Measurements from ENCODE around the gene MGAT2.
"Not testable (repeated sequence)": the region's sequence is repeated elsewhere in the genome, so short reads cannot be mapped to it uniquely, and the experiment has no call there.

Gene MGAT2

DNA sequence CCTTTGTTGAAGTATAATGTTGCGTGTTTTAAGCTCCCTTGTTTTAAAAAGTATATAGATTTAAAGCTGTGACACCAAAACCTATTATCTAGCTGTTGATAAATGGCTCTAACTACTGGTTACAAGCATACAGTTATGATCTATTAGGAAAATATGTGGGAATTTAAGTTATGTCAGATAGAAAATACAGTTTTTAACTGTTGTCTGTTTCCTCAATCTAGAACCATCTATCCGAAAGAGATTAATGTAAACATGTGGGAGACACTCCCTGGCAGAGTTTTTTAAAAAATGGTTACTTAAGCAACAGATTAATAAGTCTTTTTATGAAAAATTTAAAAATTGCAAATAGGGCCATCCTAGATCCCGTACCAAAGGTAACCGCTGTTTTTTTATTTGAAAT lies 8.3 kb upstream of the MGAT2 start:
- no peak for DNase-seq (ENCODE audit: low read depth in 2 of 2)

DNA sequence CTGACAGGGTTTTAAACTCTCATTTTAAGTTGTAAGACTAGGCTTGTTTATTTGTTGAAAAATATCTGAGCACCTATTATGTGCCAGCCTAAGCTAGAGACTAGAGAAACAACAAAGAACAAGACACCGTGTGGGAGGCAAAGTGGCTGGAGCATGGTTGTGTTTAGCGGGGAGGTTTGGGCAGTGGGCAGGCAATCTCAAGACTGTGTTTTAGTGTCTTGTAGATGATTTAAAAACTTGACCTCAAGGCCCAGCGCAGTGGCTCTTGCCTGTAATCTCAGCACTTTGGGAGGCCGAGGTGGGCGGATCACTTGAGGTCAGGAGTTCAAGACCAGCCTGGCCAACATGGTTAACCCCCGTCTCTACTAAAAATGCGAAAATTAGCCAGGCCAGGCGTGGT lies 7.9 kb upstream of the MGAT2 start:
- DNase-seq (ENCODE audit: low read depth in 2 of 2) = no peak

DNA sequence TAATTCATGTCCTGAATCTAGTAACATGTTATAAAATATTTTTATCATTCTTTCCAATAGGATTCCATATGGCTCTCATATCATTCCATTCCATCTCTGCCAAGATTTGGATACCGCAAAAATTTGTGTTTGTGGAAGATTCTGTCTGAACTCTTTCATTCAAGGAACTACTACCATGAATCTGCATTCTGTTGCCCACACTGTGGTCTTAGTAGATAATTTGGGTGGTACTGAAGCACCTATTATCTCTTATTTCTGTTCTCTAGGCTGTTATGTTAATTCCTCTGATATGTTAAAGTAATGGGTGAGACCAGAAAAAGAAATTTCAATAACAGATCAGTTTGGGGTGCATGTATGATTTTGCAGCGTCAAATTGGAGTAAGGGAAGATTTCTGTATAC lies 6.4 kb upstream of the MGAT2 start:
- no peak for DNase-seq (ENCODE audit: low read depth in 2 of 2)

DNA sequence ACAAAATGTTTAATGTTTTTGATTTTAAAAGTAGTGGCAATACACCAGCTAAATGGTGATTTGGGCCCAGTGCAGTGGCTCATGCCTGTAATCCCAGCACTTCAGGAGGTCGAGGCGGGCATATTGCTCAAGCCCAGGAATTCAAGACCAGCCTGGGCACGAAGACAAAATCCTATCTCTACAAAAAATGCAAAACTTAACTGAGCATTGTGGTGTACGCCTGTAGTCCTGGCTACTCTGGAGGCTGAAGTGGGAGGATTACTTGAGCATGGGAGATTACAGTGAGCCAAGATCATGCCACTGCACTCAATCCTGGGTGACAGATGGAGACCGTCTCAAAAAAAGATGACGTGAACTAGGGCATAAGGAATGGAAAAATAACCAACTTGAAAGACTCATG lies 4.8 kb upstream of the MGAT2 start:
- DNase-seq (ENCODE audit: low read depth in 2 of 2) = no peak

DNA sequence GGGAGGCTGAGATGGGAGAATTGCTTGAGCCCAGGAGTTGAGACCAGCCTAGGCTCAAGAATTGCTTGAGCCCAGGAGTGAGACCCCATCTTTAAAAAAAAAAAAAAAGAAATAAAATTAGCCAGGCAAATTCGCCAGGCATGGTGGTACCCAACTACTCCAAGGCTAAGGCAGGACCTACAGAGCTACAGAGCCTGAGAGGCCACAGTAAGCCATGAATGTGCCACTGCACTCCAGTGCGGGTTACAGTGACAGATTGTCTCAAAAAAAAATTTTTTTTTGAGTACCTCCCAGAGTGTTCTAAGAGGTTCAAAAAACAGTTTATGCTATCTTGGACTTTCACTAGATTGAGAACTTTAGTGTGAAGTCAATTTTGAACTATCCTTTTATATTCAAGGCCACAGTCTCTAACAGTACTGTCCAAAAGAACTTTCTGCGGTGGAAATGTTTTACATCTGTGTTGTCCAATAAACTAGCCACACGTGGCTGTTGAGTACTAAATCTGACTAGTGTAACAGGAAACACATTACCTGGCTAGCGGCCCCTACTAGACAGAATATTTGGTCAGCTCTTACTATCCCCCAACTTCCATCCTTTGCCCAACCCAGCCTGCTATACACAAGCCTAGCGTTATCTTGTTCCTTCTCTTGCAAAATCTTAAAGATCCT lies 2.6 kb upstream of the MGAT2 start:
- DNase-seq (ENCODE audit: low read depth in 2 of 2) = no peak

DNA sequence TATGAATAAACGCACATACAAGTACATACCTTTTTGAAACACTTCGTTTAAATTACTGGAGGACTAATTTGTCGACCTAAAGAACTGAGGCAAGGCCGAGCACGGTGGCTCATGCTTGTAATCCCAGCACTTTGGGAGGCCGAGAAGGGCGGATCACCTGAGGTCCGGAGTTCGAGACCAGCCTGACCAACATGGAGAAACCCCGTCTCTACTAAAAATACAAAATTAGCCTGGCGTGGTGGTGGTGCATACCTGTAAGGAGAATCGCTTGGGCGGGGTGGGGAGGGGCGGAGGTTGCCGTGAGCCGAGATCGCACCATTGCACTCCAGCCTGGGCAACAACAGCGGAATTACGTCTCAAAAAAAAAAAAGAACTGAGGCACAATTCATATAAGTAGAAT lies 1.3 kb upstream of the MGAT2 start:
- not testable (repeated sequence) for DNase-seq (ENCODE audit: low read depth in 2 of 2)

DNA sequence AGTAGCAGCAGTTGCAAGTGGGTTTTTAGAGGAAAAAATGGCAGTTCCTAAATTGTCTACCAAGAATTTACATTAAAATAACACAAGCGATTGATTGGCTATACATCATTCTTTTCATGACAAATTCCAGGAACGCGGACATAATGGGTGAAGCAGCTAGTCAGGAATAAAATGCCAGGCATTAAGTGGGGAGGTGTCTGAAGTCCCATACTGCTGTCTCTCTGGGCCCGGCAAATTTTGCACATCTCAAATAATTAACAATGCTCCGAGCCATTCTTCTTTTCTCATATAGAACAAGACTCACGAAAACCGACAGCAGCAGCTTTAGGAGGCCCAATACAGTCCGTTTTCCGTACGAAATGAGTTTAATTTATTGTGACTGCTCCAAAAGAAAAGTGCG lies 869 bp upstream of the MGAT2 start:
- no peak for DNase-seq (ENCODE audit: low read depth in 2 of 2)

DNA sequence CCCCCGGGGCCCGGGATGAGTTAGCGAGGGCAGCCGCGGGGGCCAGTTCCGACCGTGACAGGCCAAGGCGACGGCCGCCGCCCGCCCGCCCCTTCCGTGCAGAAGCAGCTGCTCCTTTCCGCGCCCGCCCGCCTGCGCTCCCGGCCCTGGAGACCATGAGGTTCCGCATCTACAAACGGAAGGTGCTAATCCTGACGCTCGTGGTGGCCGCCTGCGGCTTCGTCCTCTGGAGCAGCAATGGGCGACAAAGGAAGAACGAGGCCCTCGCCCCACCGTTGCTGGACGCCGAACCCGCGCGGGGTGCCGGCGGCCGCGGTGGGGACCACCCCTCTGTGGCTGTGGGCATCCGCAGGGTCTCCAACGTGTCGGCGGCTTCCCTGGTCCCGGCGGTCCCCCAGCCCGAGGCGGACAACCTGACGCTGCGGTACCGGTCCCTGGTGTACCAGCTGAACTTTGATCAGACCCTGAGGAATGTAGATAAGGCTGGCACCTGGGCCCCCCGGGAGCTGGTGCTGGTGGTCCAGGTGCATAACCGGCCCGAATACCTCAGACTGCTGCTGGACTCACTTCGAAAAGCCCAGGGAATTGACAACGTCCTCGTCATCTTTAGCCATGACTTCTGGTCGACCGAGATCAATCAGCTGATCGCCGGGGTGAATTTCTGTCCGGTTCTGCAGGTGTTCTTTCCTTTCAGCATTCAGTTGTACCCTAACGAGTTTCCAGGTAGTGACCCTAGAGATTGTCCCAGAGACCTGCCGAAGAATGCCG lies 699 bp downstream of the MGAT2 start:
- no peak for DNase-seq (ENCODE audit: low read depth in 2 of 2)

DNA sequence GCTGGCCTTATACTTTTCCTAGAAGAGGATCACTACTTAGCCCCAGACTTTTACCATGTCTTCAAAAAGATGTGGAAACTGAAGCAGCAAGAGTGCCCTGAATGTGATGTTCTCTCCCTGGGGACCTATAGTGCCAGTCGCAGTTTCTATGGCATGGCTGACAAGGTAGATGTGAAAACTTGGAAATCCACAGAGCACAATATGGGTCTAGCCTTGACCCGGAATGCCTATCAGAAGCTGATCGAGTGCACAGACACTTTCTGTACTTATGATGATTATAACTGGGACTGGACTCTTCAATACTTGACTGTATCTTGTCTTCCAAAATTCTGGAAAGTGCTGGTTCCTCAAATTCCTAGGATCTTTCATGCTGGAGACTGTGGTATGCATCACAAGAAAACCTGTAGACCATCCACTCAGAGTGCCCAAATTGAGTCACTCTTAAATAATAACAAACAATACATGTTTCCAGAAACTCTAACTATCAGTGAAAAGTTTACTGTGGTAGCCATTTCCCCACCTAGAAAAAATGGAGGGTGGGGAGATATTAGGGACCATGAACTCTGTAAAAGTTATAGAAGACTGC lies 1.5 kb downstream of the MGAT2 start:
- DNase-seq (ENCODE audit: low read depth in 2 of 2) = no peak

DNA sequence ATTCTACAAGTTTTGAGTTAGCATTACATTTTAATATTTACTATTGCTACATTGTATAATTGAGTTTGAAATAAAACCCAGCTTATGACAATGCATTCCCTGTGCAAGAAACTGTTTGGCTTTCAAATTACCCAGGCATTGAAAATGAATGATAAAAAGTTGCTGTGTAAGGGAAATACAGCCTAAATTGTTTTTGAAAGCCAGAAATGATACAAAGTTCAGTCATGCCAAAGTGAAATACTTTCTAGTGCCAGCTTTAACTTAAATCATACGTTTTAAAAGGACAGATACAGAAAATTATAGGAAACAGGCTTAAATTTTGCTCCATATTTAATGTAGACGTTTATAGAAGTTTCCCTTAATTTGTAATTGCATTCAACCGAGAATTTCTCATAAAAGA lies 2.8 kb downstream of the MGAT2 start:
- DNase-seq (ENCODE audit: low read depth in 2 of 2) = no peak

DNA sequence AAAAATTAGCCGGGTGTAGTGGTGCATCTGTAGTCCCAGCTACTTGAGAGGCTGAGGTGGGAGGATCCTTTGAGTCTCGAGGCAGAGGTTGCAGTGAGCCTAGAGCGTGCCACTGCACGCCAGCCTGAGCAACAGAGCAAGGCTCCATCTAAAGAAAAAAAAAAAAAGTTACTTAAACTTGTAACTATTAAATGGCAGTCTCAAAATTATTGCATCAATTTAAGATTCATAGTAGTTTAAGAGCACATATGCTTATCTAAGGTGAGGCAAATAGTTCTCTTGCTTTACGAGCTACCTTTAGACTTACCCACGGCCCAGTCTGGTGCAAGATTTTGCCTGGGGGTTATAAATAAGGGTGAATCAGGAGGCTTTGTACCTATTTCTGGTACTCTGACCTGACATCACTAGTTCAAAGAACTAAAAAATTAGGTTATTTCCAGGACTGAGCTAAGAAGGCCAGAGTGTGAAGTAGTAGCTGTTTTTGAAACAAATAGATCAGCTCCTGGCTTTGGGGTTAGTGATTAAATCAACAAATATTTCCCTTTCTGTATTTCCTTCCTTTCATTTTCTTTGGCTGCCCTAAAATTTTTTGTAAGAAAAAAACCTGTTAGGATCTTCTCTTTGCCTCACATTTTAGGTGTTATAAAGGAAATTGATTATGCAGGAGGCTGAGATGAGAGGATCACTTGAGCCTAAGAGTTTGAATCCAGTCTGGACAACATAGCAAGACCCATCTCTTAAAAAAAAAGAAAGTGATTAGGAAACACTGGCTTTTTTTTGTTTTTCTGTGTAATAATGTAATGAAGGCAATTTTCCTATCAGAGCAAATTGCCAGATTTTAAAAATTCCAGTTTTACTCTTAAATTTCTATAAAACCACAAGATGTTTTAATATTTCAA lies 3.6 kb downstream of the MGAT2 start:
- no peak for DNase-seq (ENCODE audit: low read depth in 2 of 2)

DNA sequence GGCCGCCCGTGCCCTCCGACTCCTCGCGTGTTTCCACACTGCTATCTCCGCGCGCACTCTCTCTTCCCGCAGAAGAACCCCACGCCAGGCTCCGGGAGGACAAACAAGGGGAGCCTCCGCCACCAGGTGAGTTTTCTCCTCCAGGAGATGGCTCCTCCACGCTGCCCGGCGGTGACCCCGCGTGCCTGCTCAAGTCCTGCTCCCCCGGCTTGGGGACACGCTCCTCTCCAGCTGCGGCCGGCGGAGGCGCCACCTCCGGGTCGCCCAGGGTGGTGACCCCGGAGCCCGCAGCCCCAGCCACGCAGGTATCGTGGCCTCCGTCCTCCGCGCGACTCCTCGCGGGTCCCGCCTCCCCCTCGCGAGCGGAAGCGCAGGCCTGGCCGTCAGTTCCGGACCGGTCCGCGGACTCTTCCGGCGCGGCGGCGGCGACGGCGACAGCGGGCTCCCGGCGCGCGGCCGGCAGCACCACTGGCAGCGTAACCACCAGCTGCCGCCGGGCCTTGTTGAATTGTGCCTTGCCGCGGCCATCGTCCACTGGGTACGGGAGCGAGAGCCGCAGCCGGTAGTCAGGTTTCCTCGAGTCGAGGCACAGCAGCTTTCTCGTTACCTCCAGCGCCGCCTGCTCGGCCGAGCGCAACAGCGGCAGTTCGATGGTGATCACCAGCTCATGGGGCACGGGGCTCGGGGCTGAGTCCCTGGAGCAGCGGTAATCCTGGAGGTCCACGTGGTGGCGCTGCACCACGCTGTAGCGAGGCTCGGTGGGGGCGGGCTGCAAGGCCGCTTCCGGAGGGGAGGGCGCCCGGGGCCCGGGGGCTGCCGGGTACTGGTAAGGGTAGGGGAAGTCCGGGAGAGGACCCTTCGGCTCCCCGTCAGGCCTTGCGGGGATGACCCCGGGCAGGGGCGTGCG lies 13.3 kb downstream of the MGAT2 start:
- peak; percentile 82 to 90 for DNase-seq (ENCODE audit: low read depth in 2 of 2)

DNA sequence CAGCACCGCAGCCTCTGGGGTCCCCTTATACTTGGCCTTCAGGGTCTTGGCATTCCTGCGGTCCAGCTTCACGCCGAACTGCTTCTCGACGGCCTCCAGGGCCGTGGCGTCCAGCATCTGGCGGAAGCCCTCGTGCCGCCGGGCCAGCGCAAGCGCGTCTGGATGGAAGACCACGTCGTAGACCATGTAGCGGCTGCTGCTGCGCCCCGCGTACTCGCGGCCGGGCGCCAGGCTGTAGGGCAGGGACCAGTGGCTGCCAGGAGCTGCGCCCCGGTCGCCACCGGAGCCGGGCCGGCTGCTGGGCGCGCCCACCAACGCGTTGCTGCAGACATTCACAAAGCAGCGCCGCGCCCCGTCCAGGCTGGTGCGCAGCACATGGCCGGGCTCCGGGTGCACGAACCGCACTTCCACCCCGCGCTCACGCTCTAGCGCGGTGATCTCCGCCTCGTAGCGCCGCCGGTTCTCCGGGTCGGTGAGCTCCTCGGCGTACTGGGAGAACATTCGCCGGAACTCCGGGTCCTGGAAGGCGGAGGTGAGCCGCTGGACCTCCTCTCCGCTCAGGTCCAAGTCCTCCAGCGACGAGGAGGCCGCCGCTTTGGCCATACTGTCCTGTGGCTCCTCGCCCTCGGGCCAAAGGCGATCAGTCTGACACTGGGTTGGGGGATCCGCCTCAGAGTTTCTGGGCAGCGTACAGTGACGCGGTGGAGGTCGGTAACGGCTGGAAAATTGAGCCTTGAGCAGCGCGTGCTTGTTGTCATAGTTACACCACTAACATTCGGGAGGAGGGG lies 14.1 kb downstream of the MGAT2 start, which contains the start of gene DNAAF2:
Gene DNAAF2, minus strand, starts transcription at position 698 of the 788 bp plus-strand sequence. Its CDS starts 95 bp downstream, at position 603.
- peak; percentile 34 to 39 for DNase-seq (ENCODE audit: low read depth in 2 of 2)

DNA sequence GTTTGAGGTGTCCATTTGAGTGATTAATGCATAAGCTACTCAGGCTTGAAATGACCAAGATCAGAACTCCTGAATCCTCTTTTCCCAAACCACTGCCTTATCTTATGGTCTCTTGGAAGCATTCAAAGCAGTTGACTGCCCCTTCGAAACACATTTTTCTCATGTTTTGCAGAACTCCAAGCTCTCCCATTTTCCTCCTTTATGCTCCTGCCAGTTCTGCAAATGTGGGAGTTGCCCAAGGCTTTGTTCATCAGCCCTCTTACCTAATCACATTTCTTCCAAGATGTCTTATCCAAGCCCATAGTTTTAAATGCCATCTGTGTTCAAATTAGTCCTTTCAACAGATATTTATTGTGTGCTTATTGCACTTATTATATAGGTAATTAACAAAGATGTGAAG lies 16.3 kb downstream of the MGAT2 start:
- DNase-seq (ENCODE audit: low read depth in 2 of 2) = no peak

DNA sequence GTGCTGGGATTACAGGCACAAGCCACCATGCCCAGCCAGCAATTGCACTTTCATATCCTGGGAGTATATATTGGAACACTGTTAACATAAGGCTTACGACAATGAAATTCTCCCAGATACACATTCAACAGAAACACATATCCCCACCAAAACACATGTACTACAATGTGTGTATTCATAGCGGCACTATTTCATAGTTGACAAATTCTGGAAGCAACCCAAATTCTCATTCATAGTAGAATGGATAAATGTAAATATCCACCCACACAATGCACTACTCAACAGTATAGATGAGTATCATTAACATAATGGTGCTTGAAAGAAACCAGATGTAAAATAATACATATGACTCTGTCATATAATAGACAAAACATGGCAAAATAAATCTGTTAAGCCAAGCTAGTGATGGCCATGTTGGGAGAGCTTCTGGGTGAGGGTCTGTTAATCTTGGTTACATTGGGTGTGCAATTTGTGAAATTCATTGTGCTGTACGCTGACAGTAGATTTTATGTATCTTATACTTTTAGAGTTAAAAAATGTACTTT lies 17.0 kb downstream of the MGAT2 start:
- DNase-seq (ENCODE audit: low read depth in 2 of 2) = no peak

DNA sequence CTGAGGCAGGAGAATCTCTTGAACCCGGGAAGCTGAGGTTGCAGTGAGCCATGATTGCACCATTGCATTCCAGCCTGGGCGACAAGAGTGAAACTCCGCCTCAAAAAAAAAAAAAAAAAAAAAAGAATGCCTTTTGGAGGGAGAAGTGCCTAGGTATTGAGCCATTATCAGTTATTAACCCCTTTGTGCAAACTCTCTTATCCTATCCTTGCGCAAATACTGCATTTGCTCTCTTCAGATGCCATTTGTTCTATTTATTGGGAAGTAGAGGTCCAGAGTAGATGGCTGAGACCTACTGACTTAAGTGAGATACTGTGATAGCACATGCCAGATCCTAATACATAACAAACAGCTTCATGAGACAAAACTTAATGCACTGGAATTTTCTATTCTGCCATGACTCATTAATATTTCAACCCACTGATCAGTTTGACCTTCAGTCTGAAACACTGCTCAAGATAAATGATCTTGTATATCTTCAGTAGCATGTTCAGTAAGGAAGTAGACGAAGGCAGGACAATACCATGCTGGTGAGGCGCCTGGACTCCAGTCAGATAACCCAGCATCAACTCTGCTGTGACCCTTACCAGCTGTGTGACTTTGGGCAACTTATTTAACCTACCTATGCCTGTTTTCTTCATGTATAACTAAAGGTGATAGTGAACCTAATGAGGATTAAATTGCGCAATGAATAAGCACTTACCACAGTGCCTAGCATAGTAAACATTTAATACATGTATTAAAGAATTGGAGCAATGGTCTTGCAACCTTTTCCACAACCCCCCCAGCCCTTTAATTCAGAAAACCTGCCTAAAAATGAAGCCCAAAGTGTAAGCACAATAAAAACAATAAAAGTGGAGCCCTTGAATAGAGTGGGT lies 20.2 kb downstream of the MGAT2 start:
- DNase-seq (ENCODE audit: low read depth in 2 of 2) = no peak

DNA sequence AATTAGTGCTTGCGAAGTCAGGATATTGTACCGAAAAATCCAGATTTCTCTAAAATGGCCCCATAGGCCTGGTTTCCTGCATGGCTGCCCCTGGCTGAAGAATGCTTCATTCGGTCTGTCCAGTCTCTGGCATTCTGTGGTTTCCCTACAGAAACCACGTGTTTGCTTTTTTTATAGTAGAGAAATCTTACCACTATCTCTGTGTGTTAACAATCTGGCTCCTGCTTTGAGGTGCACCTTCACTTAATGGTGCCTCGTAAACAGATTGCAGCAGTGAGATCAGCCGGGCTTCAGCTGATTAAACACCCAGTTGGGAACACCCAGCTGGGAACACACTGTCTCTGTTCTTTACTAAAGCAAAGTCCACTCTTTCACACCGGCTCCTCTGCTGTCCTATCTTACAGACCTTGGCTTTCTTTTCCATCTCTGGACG lies 21.1 kb downstream of the MGAT2 start:
- no peak for DNase-seq (ENCODE audit: low read depth in 2 of 2)

DNA sequence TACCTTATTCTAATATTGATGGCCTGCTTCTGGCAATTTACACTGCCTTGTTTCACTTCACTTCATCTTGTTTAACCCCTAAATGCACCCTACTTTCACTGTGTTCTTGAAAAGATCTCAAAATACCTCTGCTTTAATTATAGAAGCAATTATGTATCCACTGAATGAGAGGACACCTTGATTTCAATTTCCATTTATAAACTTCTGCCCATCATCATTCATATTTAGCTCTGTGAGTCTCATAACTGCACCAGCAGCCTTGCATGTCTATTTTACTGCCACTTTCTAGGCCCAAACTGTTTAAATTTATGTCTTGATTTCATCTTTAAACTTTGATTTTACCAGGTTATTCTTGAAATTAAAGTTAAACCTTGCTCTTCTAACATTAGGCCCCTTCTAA lies 21.6 kb downstream of the MGAT2 start:
- no peak for DNase-seq (ENCODE audit: low read depth in 2 of 2)

DNA sequence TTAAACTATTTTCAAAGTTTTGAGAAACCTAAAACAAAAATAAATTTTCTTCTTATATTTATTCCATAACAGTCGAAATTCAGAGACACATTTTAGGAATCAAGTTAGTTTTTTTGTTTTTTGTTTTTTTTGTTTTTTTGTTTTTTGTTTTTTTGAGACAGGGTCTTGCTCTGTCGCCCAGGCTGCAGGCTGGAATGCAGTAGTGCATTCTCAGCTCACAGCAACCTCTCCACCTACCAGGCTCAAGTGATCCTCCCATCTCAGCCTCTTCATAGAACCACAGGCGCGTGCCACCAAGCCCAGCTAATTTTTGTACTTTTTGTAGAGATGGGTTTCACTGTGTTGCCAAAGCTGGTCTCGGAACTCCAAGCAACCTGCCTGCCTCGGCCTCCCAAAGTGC lies 32.9 kb downstream of the MGAT2 start:
- no peak for DNase-seq (ENCODE audit: low read depth in 2 of 2)
